ENCODE data around the gene ODR4. TPM values are rescaled to one million over a fixed set of nuclear protein-coding genes. Genes with fewer than 3 reads are reported as not detected.
"Not testable (repeated sequence)": the region's sequence is repeated elsewhere in the genome, so short reads cannot be mapped to it uniquely, and the experiment has no call there.

ODR4 gene
- total RNA-seq, 6 donors from 2014 or later, result 10.7 to 36.7 (median 19.2) TPM

GRCh38 chr1:186454981-186455380 is 79.3 kb downstream of the ODR4 start:
- no peaks in the 10 kb centered on the region for H3K27me3 ChIP-seq
- TF ChIP-seq CTCF (IDR thresholded peaks at IDR 0.05), result no peak
- no peak for TF ChIP-seq POLR2AphosphoS5 (IDR thresholded peaks at IDR 0.05)
- TF ChIP-seq EP300 (IDR thresholded peaks at IDR 0.05), result no peak
- no peak for TF ChIP-seq POLR2A (IDR thresholded peaks at IDR 0.05)
- no peak overlapping the region for H3K4me3 ChIP-seq
- DNase-seq (no peak), ATAC-seq (ENCODE audit: low FRiP score in 2 of 2) (no peak)
- no peak overlapping the region for H3K27ac ChIP-seq
- H3K9me3 ChIP-seq, result no peaks in the 10 kb centered on the region
- no peaks in the 10 kb centered on the region for H3K36me3 ChIP-seq
- WGBS, 2 donors, result 43 to 59% methylated on average over 3 of the region's 3 CpGs
- H3K4me1 ChIP-seq, result no peaks in the 10 kb centered on the region

- no peak overlapping the region for H3K4me3 ChIP-seq
- no peaks in the 10 kb centered on the region for H3K9me3 ChIP-seq
- WGBS, 2 donors, result 58 to 60% methylated on average over 3 of the region's 3 CpGs
- no peaks in the 10 kb centered on the region for H3K27me3 ChIP-seq
- DNase-seq (no peak), ATAC-seq (ENCODE audit: low FRiP score in 2 of 2) (no peak)
- no peak for TF ChIP-seq POLR2A (IDR thresholded peaks at IDR 0.05)
- no peak for TF ChIP-seq POLR2AphosphoS5 (IDR thresholded peaks at IDR 0.05)
- no peak overlapping the region for H3K27ac ChIP-seq
- no peaks in the 10 kb centered on the region for H3K4me1 ChIP-seq
- no peaks in the 10 kb centered on the region for H3K36me3 ChIP-seq
Observed at GRCh38 chr1:186456729-186457255, 81.2 kb downstream of the ODR4 start.

- ATAC-seq (ENCODE audit: low FRiP score in 2 of 2); H3K9me3 ChIP-seq; H3K36me3 ChIP-seq; H3K27me3 ChIP-seq; H3K4me1 ChIP-seq; H3K27ac ChIP-seq; H3K4me3 ChIP-seq: not testable (repeated sequence)
- 97 to 98% methylated on average over 14 of the region's 14 CpGs for WGBS, 2 donors
- peak in 1 of 2 donors; percentile 59 for DNase-seq
Observed at GRCh38 chr1:186459161-186459560, 83.5 kb downstream of the ODR4 start.

- no peak for ATAC-seq (ENCODE audit: low FRiP score in 2 of 2)
- Histone ChIP-seq H3K4me3 (no peak within 1 kb of the TSS), H3K9me3 (no peaks in the 10 kb centered on the region), H3K4me1 (no peaks in the 10 kb centered on the region), H3K27ac (no peak within 1 kb of the TSS), H3K36me3 (no peaks in the 10 kb centered on the region), H3K27me3 (no peaks in the 10 kb centered on the region)
- no peak for TF ChIP-seq POLR2AphosphoS5 (IDR thresholded peaks at IDR 0.05)
- no peak for TF ChIP-seq EP300 (IDR thresholded peaks at IDR 0.05)
- TF ChIP-seq POLR2A (IDR thresholded peaks at IDR 0.05), result no peak
- TF ChIP-seq CTCF (IDR thresholded peaks at IDR 0.05), result no peak
- 92 to 95% methylated on average over 2 of the region's 2 CpGs for WGBS, 2 donors
- DNase-seq, result no peak
Observed at GRCh38 chr1:186461014-186461413, 85.4 kb downstream of the ODR4 start, which contains the start of gene PDC. Gene PDC, minus strand, starts transcription at chr1:186461114. Its CDS starts 11,655 bp downstream, at chr1:186449459.

GRCh38 chr1:186463511-186463910 is 87.9 kb downstream of the ODR4 start:
- H3K36me3 ChIP-seq, result no peaks in the 10 kb centered on the region
- H3K4me3 ChIP-seq, result no peak overlapping the region
- TF ChIP-seq POLR2A (IDR thresholded peaks at IDR 0.05) (no peak), POLR2AphosphoS5 (IDR thresholded peaks at IDR 0.05) (no peak), CTCF (IDR thresholded peaks at IDR 0.05) (no peak), EP300 (IDR thresholded peaks at IDR 0.05) (no peak)
- ATAC-seq (ENCODE audit: low FRiP score in 2 of 2), result no peak
- no peak overlapping the region for H3K27ac ChIP-seq
- no peaks in the 10 kb centered on the region for H3K9me3 ChIP-seq
- no peaks in the 10 kb centered on the region for H3K27me3 ChIP-seq
- DNase-seq, result no peak
- no peaks in the 10 kb centered on the region for H3K4me1 ChIP-seq
- 75 to 78% methylated on average over 5 of the region's 5 CpGs for WGBS, 2 donors

GRCh38 chr1:186463926-186464325 is 88.3 kb downstream of the ODR4 start:
- TF ChIP-seq EP300 (IDR thresholded peaks at IDR 0.05) (no peak), POLR2A (IDR thresholded peaks at IDR 0.05) (no peak), CTCF (IDR thresholded peaks at IDR 0.05) (no peak), POLR2AphosphoS5 (IDR thresholded peaks at IDR 0.05) (no peak)
- no peak overlapping the region for H3K27ac ChIP-seq
- H3K9me3 ChIP-seq, result no peaks in the 10 kb centered on the region
- WGBS, 2 donors, result 84 to 90% methylated on average over 3 of the region's 3 CpGs
- ATAC-seq (ENCODE audit: low FRiP score in 2 of 2) (no peak), DNase-seq (no peak)
- no peak overlapping the region for H3K4me3 ChIP-seq
- H3K36me3 ChIP-seq, result no peaks in the 10 kb centered on the region
- no peaks in the 10 kb centered on the region for H3K27me3 ChIP-seq
- H3K4me1 ChIP-seq, result no peaks in the 10 kb centered on the region

GRCh38 chr1:186465491-186465890 is 89.9 kb downstream of the ODR4 start:
- not testable (repeated sequence) for H3K36me3 ChIP-seq

More at GRCh38 chr1:186465491-186465890, 89.9 kb downstream of the ODR4 start:
- not testable (repeated sequence) for H3K9me3 ChIP-seq; DNase-seq; H3K27ac ChIP-seq; H3K4me1 ChIP-seq; ATAC-seq (ENCODE audit: low FRiP score in 2 of 2); H3K27me3 ChIP-seq; H3K4me3 ChIP-seq

Data from upper lobe of left lung (tissue), 6 donors.